HFF-Myc (cell line): ENCODE results near the gene CST3.
"Not testable (repeated sequence)": the region's sequence is repeated elsewhere in the genome, so short reads cannot be mapped to it uniquely, and the experiment has no call there.

Experiments used
- DNase-seq: peaks from one replicate; pipeline ENCODE4 v3.0.0-alpha.2; 2011; ENCODE audit warnings: low read depth; ENCODE audit errors: extremely low read depth
- H3K4me3 ChIP-seq: replicated peaks from 2 replicates; pipeline ENCODE4 v1.5.1; 2011; ENCODE audit warnings: low read depth, mild to moderate bottlenecking, control low read depth, low read length
- TF ChIP-seq, protein P1 (sequence below): IDR thresholded peaks from 2 replicates; pipeline ENCODE4 v1.5.1; 2012; ENCODE audit warnings: mild to moderate bottlenecking, low read depth, low read length, control low read depth; ENCODE audit errors: missing control alignments

CST3 gene

GRCh38 chr20:23668477-23668951 is 30.8 kb upstream of the CST3 start:
- TF ChIP-seq, protein P1, sequence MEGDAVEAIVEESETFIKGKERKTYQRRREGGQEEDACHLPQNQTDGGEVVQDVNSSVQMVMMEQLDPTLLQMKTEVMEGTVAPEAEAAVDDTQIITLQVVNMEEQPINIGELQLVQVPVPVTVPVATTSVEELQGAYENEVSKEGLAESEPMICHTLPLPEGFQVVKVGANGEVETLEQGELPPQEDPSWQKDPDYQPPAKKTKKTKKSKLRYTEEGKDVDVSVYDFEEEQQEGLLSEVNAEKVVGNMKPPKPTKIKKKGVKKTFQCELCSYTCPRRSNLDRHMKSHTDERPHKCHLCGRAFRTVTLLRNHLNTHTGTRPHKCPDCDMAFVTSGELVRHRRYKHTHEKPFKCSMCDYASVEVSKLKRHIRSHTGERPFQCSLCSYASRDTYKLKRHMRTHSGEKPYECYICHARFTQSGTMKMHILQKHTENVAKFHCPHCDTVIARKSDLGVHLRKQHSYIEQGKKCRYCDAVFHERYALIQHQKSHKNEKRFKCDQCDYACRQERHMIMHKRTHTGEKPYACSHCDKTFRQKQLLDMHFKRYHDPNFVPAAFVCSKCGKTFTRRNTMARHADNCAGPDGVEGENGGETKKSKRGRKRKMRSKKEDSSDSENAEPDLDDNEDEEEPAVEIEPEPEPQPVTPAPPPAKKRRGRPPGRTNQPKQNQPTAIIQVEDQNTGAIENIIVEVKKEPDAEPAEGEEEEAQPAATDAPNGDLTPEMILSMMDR = peak; percentile 77

DNA sequence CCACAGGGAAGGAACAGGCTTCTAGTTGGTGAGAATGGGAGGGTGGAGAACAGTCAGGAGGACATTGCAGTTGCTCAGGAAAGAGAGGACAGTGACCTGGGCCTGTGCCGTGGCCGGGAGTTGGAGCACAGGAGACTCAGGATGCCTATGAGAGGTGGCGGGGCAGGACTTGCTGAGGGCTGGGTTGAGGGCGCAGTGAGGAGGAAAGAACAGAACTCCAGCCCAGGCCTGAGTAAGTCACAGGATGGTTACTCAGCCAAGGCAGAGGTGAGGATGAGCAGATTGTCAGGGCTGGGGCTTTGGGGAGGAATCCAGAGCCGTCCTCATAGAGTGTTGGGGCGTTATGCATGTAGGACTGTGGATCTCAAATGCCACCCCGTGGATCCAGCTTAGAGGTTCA is 29.9 kb upstream of the CST3 start:
- TF ChIP-seq, protein P1 = no peak

More at GRCh38 chr20:23668477-23668951, 30.8 kb upstream of the CST3 start:
- no peak overlapping the region for H3K4me3 ChIP-seq
- peak; percentile 40 for DNase-seq

GRCh38 chr20:23666698-23667097 is 28.9 kb upstream of the CST3 start:
- TF ChIP-seq, protein P1 = no peak
- H3K4me3 ChIP-seq = no peak overlapping the region
- DNase-seq = no peak

More for the DNA sequence above, 29.9 kb upstream of the CST3 start:
- no peak overlapping the region for H3K4me3 ChIP-seq
- DNase-seq = no peak

- DNase-seq = no peak
- no peak overlapping the region for H3K4me3 ChIP-seq
- TF ChIP-seq, protein P1 = peak; percentile 10
Observed at GRCh38 chr20:23666189-23666588, 28.4 kb upstream of the CST3 start.

DNA sequence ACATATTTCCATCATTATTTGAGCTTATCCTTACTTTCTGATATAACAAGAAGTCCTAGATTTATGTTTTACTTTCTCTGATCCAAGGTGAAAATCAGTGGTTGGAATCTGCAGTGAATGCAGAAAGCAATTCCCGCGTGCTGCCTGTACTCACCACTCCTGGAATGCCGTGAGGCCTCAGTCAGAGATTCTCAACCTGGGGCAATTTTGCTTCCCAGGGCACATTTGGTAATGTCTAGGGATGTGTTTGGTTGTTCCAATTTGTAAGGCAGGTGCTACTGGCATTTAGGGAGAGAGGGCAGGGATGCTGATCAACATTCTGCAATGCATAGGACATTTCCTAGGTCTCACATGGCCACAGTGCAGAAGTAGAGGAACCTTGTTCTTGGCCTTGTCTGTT is 27.2 kb upstream of the CST3 start:
- TF ChIP-seq, protein P1 = no peak
- no peak for DNase-seq
- no peak overlapping the region for H3K4me3 ChIP-seq

GRCh38 chr20:23664046-23664445 is 26.3 kb upstream of the CST3 start:
- DNase-seq, H3K4me3 ChIP-seq: not testable (repeated sequence)

DNA sequence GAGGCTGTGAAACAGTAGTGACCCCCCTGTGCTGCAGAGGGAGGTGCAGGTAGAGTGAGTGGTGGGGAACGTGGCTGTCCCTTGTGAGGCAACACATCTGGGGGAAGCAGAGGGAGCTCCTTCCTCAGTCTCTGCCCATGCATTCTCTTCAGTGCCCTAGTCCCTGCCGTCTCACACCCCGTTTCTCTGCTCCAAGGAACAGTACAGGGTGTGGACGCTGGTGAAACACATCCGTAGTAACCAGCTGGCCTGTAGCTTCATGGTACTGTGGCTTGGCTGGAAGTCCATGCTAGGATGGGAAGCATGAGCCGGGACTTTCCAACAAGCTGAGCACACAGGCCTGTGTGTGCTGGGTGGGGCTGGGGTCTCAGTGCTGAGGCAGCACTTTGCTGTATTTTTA is 25.4 kb upstream of the CST3 start:
- DNase-seq = no peak
- TF ChIP-seq, protein P1 = no peak

More for the DNA sequence above, 25.4 kb upstream of the CST3 start:
- H3K4me3 ChIP-seq = no peak overlapping the region
